Head of caudate nucleus (tissue), 42 donors: ENCODE results near the gene WWOX.

Experiments used
- DNase-seq, 42 donors: peaks; one replicate each; pipeline versions ENCODE4 v3.0.0 to v3.0.0-alpha.2; 2020 to 2021; ENCODE audit warnings: mixed read lengths in 7 of 42
- intact Hi-C: fragments of 100-400 bp; cut with DNase I; formaldehyde crosslinking; loops from one replicate; pipeline ENCODE4 v1.15.0; 2022

The WWOX gene

DNA sequence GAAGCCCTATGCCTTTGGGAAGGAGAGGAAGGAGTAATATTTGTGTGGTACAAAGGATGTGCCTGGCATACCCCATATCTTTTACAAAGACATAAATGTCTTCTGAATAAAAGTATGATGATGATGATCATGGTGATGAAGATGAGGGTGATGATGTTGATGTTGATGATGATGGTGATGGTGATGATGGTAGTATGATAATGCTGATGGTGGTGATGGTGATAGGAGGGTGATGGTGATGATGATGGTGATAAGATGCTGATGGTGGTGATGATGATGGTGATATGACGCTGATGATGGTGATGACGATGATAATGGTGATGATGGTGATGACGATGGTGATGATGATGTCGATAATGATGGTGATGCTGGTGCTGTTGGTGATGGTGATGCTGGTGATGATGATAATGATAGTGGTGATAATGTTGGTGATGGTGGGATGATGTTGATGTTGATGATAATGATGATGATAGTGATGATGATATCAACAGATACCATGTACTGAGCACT, 684.2 kb downstream of the WWOX start:
- intact Hi-C loops = no loop called here
- no peak for DNase-seq

DNA sequence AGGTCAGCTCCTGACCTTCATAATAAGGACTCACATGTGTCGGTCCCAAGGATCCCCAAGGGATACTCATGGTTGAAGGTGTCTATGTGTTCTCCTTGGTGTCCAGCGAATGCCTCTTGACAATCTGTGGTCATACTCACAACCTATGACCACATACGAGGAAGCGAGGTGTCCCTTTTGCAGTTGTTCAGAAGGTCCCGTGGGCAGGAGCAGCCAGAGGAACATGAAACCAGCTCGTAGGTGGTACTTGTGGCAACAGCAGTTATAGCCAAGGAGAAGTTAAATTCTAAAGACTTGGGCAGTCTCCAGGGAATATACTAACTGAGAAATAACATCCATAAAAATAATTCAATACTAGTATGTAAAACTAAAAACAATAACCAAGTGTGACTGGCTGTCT, 685.3 kb downstream of the WWOX start:
- intact Hi-C loops = no loop called here

DNA sequence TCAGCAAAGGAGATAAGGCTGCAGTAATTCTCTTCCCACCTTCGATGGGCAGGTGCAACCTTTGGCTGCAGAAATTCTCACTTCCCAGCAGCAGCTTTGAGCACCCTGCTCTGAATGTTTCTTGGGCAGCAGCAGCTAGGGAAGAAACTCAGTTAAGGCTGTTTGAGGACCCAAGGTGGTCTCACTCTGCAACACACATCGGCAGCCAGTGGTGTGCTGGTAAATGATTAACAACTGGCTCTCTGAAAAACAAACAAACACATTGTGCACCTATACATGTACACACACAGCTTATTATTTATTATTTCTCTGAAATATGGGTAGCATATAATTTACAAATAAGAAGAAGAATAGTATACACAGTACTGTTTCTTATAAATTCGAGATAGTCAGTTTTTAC, 685.8 kb downstream of the WWOX start:
- intact Hi-C loops = no loop called here

More for the DNA sequence above, 685.3 kb downstream of the WWOX start:
- DNase-seq = no peak

DNA sequence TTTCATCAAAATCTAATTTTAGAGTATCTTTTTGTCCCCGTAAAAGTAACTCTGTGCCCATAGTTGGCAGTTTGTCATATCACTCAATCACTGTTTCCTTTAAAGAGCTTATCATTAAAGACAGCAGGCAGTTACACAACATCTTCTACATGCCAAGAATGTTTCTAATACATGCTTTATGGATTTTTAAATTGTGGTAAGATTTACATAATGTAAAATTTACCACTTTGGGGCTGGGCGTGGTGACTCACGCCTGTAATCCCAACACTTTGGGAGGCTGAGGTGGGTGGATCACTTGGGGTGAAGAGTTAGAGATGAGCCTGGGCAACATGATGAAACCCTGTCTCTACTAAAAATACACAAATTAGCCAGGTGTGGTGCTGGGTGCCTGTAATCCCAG, 687.2 kb downstream of the WWOX start:
- peak in 10 of 42 donors; percentile 5 to 62 (median 22) for DNase-seq
- intact Hi-C loops = no loop called here

More for the DNA sequence above, 685.8 kb downstream of the WWOX start:
- no peak for DNase-seq

DNA sequence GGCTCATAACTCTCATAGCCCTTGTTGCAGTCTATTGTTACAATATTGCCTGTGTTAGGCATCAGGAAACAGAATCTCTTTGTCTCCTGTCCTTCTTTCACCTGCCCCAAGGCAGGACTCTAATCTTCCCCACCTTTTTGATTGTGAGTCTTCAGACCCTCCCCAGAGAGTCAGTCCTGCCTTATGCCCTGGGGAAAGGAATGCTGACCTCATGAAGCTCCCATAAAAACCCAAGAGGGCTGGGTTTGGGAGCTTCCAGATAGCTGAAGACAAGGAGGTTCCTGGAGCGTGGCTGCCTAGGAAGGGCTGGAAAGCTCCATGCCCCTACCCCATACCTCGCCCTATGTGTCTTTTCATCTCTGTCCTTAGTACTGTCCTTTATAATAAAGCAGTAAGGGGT, 688.8 kb downstream of the WWOX start:
- no peak for DNase-seq
- intact Hi-C loops = no loop called here

DNA sequence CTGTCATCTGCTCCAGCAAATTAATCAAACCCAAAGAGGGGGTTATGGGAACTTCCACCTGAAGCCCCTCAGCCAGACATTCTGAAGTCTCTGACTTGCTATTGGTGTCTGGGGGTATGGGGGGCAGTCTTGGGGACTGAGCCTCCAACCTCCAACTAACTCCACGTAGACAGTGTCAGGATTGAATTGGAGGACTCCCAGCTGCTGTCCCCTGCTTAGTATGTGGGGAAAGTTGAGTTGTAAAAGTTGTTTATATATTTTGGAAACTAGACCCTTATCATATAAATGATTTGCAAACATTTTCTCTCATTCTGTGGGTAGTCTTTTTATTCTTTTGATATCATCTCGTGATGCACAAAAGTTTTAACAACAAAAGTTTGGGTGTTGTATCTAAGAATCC, 689.2 kb downstream of the WWOX start:
- no peak for DNase-seq
- intact Hi-C loops = no loop called here

DNA sequence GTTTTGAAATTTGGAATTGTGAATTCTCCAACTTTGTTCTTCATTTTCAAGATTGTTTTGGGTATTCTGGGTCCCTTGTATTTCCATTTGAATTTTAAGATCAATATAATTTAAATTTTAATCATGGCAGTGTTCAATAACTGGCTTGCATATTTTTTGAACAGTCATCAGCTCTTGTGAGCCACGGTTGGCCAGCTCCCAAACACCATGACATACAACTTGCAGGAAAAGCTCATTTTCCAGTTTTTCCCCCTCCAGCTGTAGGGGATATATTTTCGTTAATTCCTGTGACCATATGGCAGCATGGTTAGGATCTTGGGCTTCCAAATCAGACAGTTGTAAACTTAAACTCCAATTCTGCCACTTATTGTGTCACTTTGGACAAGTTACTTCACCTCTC, 690.1 kb downstream of the WWOX start:
- intact Hi-C loops = no loop called here
- no peak for DNase-seq

DNA sequence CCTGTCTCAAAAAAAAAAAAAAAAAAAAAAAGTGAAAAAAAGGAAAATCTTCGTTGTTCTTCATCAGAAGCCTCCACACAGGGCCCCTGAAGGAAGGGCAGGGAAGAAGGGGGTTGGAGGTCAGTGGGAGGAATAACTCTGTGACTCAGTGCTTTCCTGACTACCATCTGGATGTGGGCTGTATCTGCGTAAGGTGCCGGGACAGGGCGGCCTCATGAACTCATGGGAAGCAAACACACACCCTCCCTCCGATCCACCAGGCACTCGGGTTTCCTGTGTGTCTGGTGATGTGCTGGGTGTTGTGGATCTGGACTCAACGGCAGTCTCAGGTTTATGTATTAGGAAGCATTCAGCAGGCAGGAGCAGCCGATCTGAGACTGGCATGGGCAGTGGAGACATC, 691.6 kb downstream of the WWOX start:
- DNase-seq = no peak
- intact Hi-C loops = no loop called here

DNA sequence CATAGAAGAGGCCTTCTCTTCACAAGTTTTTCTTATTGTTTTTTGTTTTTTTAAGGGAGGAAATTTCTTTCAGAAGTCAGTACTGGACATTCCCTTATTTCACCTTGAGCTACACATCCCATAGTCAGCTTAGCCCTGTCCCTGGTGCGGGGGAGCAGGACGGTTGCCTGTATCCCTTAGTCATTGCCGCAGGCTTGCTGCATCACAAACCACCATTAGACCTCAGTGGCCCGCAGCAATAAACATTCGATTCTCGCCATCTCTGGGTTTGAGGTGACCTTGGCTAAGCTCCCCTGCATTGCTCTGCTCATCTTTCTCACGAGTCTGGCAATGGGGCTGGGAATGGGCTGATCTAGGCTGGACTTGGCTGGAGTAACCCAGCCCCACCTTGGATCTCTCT, 692.5 kb downstream of the WWOX start:
- DNase-seq = no peak
- intact Hi-C loops = no loop called here

DNA sequence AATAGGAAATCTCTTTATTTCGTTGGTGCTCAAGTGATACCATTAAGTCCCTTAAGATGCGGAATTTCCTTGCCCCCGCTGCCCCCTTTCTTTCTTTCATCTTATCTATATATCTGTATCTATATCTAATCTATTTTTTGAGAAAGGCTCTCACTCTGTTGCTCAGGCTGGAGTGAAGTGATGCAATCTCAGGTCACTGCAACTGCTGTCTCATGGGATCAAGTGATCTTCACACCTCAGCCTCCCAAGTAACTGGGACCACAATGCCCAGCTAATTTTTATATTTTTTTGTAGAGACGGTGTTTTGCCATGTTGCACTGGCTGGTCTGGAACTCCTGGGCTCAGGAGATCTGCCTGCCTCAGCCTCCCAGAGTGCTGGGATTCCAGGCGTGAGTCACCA, 693.5 kb downstream of the WWOX start:
- no peak for DNase-seq
- intact Hi-C loops = no loop called here

DNA sequence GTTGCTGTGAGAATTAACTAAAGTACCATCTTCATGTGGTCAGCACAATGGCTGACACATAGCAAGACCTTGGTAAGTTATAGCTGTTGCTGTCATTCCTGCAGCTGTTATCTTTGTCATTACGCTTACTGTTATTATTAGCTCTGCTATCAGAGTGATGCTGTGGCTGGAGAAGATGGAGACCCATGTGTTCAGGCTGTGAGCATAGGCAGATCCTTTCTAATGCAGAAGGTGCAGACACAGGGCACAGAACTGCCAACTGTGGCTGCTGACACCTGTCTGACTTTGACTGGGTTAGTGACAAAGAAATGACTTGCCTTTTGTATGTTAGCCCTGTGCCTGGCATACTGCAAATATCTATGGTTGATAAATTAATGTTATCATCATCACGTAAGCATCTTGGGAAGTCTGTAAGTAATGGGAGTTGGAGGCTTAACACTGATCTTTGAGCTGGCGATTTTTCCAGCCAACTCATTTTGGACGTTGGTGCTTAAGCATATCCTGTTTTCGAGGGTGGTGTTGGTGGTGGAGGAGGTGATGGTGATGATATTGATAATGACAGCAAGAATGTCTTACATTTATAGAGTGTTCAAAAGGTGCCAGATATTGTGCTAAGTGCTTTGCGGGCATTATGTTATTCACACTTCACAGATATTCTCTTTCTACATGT, 695.3 kb downstream of the WWOX start:
- DNase-seq = no peak
- intact Hi-C loops = no loop called here

DNA sequence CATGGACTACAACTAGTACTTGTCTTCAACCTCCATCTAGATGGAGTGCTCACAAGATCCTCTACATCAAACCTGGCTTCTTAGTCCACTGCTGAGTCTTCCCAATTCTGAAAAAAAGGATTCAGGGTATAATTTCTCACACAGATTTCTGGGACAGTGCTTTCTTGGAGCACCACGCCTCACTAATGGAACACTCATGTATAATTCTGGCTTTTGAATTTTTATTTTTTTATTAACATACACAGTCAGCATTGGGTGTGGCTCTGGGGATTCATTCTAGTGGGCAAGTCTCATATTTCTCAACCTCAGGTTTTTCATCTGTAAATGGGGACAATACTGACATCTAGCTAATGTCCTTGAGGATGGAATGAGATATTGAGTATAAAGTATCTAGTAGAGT, 696.0 kb downstream of the WWOX start:
- intact Hi-C loops = no loop called here
- no peak for DNase-seq

DNA sequence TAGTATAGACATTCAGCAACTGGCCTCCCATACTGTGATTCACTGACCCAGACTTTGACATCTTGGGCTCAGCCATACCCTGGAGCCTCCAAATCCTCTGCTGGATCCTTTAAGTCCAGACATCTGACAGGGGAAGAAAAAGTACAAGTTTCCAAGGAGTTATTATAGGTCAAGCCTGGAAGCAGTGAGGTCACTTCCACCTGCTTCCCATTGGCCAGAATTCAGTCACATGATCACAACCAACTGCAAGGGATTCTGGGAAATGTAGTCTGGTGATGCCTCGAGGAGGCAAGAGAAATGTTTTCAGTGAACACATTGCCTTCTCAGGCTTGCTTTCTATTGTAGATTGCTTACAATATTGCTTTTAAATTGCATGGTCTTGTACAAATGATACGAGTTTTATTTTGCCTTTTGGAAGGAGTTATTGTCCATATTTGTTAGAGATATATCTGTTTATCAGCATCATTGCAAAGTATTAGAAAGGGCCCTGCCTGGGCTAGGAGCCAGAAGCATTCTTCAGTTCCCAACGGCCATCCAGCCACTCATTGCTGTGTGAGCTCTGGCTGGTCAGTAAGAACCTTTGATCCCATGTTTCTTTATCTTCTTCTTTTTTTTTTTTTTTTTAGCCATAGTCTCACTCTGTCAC, 696.9 kb downstream of the WWOX start:
- intact Hi-C loops = no loop called here
- peak in 37 of 42 donors; percentile 6 to 81 (median 43) for DNase-seq

DNA sequence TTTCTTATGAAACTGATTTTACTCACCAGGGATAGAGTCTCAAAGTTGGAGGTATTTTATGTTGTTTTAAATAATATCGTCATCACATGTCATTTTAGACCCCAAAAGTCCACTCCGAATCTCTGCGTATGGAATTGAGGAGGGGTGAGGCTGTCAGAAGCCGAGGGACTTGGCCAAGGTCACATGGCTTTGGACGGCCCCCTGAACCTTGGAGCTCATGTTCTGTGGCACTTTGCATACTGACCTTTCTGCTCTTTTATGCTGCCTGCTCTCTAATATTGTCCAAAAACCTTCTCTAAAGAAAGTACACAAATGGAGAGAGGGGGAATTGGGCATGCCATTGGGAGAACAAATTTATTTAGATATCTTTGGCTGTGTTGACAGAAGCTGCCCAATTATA, 700.0 kb downstream of the WWOX start:
- no peak for DNase-seq
- intact Hi-C loops = no loop called here

DNA sequence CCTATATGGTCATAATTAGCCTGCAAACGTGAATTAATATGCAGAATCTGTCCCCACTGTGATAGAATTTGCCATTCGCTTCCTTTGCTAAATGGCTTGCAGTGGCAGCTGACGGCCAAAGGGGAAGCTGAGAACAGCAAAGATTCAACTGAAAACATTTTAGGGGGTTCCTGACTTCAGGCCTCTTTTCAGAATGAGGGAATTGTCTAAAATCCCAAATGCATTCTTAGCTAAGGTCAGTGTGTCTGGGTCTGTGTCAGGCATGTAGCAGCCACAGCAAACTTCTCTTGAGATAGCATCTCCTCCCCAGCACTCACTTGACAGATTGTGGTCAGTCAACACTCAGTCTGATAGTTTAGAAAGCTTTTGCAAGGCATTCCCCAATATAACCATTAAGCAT, 701.1 kb downstream of the WWOX start:
- peak in 1 of 42 donors; percentile 9 for DNase-seq
- intact Hi-C loops = no loop called here

DNA sequence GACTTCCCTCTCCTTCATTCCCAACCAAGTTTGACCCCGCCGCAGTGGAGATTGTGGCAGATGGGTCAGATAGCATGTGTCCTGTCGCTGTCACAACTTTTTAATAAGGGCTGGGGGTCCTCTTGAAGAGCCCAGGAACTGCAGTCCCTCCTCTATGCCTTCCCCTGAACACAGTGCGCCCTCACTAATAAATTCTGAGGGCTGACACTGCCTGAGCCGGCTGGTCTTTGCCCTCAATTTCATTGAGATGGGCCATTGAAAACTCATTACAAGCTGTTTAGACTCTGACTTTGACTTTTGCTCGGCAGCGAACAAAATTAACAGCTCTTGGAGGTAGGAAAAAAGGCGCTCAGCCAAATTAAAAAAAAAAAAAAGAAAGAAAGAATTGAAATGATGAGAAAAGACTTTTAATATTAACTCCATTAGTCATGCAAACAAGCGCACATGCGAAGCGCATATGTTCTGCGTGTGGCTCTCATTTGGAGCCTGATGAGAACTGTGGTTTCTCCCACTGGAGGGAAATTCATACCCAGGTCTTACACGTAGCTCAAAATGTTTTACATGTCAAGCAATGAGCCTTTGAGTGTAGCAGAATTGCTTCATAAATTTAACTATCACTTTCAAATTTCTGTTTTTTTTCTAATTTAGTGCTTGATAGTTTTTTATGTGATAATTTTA, 704.7 kb downstream of the WWOX start:
- intact Hi-C loops = no loop called here
- no peak for DNase-seq

DNA sequence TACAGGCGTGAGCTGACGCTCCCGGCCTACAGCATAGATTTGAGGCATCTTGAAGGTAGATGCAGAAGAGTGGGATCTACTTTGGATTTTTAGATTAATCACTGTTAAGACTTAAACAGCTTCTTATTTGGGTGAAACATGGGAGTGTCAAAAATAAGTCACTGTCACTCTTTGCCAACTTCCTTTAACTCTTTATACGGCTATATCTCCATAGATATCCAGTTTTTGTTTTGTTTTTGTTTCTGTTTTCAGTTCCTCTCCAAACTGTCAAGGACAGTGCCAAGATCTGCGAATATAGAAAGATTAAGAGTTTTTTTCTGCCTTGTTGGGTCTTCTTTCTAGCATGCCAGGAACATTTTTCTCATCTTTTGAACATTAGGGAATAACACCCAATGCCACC, 706.1 kb downstream of the WWOX start:
- intact Hi-C loops = no loop called here
- no peak for DNase-seq

DNA sequence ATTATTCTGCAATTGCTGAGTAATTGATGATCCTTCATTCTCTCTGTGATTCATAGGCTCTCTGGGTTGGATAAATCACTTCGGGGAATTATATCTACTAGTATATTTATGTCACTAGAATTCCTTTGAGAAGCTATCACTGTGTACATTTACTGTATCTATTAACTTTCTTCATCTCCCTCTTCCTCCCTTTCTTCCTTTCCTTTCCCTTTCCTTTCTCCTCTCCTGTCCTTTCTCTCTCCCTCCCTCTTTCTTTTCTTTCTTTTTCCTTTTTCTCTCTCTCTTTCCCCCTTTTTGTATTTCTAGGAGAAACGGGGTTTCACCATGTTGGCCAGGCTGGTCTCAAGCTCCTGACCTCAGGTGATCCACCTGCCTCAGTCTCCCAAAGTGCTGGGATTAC, 711.8 kb downstream of the WWOX start:
- intact Hi-C loops = no loop called here

DNA sequence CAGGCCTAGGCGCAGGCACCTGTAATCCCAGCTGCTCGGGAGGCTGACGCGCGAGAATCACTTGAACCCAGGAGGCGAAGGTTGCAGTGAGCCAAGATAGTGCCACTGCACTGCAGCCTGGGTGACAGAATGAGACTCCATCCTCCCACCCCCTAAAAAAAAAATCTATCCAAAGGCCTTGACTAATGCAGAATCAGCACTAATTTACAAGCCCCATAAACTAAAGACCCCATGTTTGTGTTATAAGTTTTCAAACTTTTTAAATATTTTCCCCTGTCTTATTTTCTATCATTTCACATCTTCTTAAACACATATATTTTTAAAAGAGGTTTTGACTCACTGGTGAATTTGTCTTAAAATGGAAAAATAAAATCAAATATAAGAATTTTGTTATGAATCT, 713.1 kb downstream of the WWOX start:
- intact Hi-C loops = no loop called here
- DNase-seq = no peak

More for the DNA sequence above, 711.8 kb downstream of the WWOX start:
- no peak for DNase-seq

DNA sequence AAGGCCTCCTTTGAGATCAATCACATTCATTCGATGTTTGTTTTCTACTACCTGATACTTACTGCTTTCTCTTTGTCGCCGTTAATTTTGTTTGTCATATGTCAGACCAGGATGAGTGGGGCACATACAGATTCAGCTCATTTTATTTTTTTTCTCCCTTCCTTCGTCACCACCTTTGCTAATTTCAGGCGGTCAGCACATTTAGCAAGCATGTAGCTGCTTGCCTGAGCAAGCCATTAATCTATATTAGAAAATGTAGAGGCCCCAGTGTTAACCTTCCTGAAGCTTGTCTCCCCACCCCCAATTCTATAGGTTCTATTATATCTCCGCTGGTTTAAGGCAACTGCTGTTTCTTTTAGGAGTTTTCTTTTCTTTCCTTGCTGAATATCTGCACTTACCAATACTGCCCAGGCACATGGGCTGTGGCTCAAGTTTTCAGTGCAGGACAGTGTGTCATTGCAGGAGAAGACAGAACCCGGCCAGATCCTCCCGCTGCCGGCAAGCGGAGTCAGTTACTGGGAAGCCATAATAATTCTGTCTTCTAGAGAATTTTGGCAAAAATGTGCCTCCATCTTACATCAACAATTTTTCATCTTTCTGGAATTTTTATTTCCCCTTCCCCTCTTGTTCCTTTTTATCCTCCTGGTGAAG, 714.3 kb downstream of the WWOX start:
- intact Hi-C loops = no loop called here
- DNase-seq = peak in 6 of 42 donors; percentile 3 to 44 (median 16)
